ENCODE results near the gene SMPDL3A. TPM values are rescaled to one million over a fixed set of nuclear protein-coding genes. Genes with fewer than 3 reads are reported as not detected.
"Not testable (repeated sequence)": the region's sequence is repeated elsewhere in the genome, so short reads cannot be mapped to it uniquely, and the experiment has no call there.

Gene SMPDL3A, protein sequence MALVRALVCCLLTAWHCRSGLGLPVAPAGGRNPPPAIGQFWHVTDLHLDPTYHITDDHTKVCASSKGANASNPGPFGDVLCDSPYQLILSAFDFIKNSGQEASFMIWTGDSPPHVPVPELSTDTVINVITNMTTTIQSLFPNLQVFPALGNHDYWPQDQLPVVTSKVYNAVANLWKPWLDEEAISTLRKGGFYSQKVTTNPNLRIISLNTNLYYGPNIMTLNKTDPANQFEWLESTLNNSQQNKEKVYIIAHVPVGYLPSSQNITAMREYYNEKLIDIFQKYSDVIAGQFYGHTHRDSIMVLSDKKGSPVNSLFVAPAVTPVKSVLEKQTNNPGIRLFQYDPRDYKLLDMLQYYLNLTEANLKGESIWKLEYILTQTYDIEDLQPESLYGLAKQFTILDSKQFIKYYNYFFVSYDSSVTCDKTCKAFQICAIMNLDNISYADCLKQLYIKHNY
- 2.0 TPM for polyA plus RNA-seq (2013, experiment 1 of 2)
- 2.1 TPM for polyA plus RNA-seq (2013, experiment 2 of 2)

DNA sequence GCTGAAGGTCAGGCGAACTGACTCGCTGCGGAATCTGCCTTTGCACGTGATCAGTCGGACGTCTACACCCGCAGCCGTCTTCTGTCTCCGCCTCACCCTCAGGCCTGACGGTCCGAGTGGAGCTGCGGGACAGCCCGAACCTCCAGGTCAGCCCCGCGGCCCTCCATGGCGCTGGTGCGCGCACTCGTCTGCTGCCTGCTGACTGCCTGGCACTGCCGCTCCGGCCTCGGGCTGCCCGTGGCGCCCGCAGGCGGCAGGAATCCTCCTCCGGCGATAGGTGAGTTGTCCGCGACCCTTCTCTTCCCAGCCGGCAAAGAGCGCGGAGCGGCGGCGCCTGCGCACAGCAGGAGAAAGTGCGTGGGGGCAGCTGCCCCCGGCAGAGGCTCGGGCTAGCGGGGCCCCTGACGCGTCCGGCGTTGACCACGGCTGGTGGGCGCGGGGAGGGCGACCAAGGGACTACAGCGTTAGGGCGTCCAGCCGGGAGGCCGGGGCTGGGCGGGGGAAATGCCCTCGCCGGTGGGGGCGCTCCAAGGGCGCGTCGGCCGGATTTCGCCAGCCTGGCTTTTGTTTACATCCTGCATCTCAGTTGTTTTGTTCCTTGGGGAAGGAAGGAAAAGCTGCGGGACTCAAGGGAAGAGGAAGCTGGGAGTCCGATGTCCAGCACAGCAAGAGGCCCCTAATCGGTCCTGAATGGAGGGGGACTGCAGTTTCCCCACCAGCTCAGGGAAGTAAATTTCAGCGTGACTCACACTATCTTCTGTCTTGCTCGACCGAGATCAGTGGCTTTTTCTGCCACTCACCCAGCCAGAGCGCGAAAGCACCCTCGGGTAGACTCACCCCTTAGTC is at the start of gene SMPDL3A:
Gene SMPDL3A (plus strand): TSS at position 77 of the 846 bp plus-strand sequence. CDS start 89 bp downstream, at position 166.
- peak within 1 kb of the TSS; percentile 92 for H3K23ac ChIP-seq (ENCODE audit: low read depth, low read length, poor library complexity)
- peak within 1 kb of the TSS; percentile 89 for H3K4me2 ChIP-seq (ENCODE audit: insufficient read depth, low read length, poor library complexity, severe bottlenecking)
- peak within 1 kb of the TSS; percentile 31 for H3K18ac ChIP-seq (ENCODE audit: low read length)
- peak; percentile 73 for DNase-seq (ENCODE audit: low spot score)
- H3K14ac ChIP-seq (ENCODE audit: low read length), result peak within 1 kb of the TSS; percentile 51
- peak within 1 kb of the TSS; percentile 94 for H2AFZ ChIP-seq (ENCODE audit: low read length)
- peak within 1 kb of the TSS; percentile 97 for H4K8ac ChIP-seq (ENCODE audit: low read depth, low read length)
- no peak within 1 kb of the TSS for H2AK5ac ChIP-seq (ENCODE audit: low read depth, low read length)
- no peak within 1 kb of the TSS for H3K4ac ChIP-seq (ENCODE audit: low read length)
- WGBS, 2 donors (ENCODE audit: extremely low coverage in 2 of 2, insufficient read length in 2 of 2, insufficient replicate concordance in 1 of 2), result no CpG with 5 or more reads among the region's 71 CpGs
- peak within 1 kb of the TSS; percentile 84 for H2BK15ac ChIP-seq (ENCODE audit: low read length)
- peak within 1 kb of the TSS; percentile 83 to 88 for H3K4me3 ChIP-seq (ENCODE audit: low read length in 2 of 2)
- H2BK5ac ChIP-seq (ENCODE audit: low read length), result peak within 1 kb of the TSS; percentile 93
- H3K27me3 ChIP-seq (ENCODE audit: control insufficient read depth in 3 of 3, insufficient read depth in 3 of 3, low read depth in 1 of 3, low read length in 3 of 3), result no peaks in the 10 kb centered on the region
- no peaks in the 10 kb centered on the region for H3K79me1 ChIP-seq (ENCODE audit: low read depth, low read length)
- H3K4me1 ChIP-seq (ENCODE audit: control insufficient read depth in 2 of 2, insufficient read depth in 1 of 2, low read depth in 1 of 2, low read length in 2 of 2), result peaks cover 8 to 18% of the 10 kb centered on the region in 2 donors
- H2BK12ac ChIP-seq (ENCODE audit: low read length), result peak within 1 kb of the TSS; percentile 95
- H3K9ac ChIP-seq (ENCODE audit: low read depth, low read length, poor library complexity), result peak within 1 kb of the TSS; percentile 87
- H4K91ac ChIP-seq (ENCODE audit: low read depth, low read length, poor library complexity), result peak within 1 kb of the TSS; percentile 59
- no peaks in the 10 kb centered on the region for H3K36me3 ChIP-seq (replicated peaks in 1 of 2; ENCODE audit: control insufficient read depth in 2 of 2, insufficient read depth in 2 of 2, low read length in 2 of 2)
- no peaks in the 10 kb centered on the region for H3K9me3 ChIP-seq (replicated peaks in 1 of 2; ENCODE audit: control insufficient read depth in 2 of 2, insufficient read depth in 1 of 2, low read depth in 1 of 2, low read length in 2 of 2)
- peak within 1 kb of the TSS; percentile 57 for H3K27ac ChIP-seq (replicated peaks; ENCODE audit: low read length)
- no peak within 1 kb of the TSS for H2BK120ac ChIP-seq (ENCODE audit: low read depth, low read length)

DNA sequence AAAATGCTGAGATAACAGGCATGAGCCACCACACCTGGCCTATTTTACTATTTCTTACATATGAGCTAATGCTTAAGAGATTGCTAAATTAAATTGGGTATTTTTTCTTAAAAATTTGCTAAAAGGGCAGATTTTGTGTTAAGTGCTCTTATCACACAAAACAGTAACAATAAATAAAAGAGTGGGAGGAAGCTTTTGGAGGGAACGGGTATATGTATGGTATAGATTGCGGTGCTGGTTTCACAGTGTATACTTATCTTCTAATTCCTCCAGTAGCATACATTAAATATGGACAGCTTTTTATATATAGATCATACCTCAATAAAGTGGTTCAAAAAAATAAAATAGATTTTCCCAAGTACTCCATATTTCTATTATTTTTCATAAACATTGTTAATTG is 49.0 kb upstream of the SMPDL3A start:
- Histone ChIP-seq H3K4me1 (ENCODE audit: control insufficient read depth in 2 of 2, insufficient read depth in 1 of 2, low read depth in 1 of 2, low read length in 2 of 2) (peaks cover 2 to 5% of the 10 kb centered on the region in 2 donors), H3K9ac (ENCODE audit: low read depth, low read length, poor library complexity) (no peak overlapping the region), H3K27me3 (ENCODE audit: control insufficient read depth in 3 of 3, insufficient read depth in 3 of 3, low read depth in 1 of 3, low read length in 3 of 3) (no peaks in the 10 kb centered on the region), H3K36me3 (replicated peaks in 1 of 2; ENCODE audit: control insufficient read depth in 2 of 2, insufficient read depth in 2 of 2, low read length in 2 of 2) (no peaks in the 10 kb centered on the region), H2AK5ac (ENCODE audit: low read depth, low read length) (no peak overlapping the region), H2BK5ac (ENCODE audit: low read length) (no peak overlapping the region), H3K79me1 (ENCODE audit: low read depth, low read length) (no peaks in the 10 kb centered on the region), H3K27ac (replicated peaks; ENCODE audit: low read length) (no peak overlapping the region), H2AFZ (ENCODE audit: low read length) (no peak overlapping the region), H3K4me2 (ENCODE audit: insufficient read depth, low read length, poor library complexity, severe bottlenecking) (no peak overlapping the region), H3K4me3 (ENCODE audit: low read length in 2 of 2) (no peak overlapping the region), H2BK15ac (ENCODE audit: low read length) (no peak overlapping the region), H3K4ac (ENCODE audit: low read length) (no peak overlapping the region), H3K9me3 (replicated peaks in 1 of 2; ENCODE audit: control insufficient read depth in 2 of 2, insufficient read depth in 1 of 2, low read depth in 1 of 2, low read length in 2 of 2) (no peaks in the 10 kb centered on the region), H3K23ac (ENCODE audit: low read depth, low read length, poor library complexity) (no peak overlapping the region), H4K8ac (ENCODE audit: low read depth, low read length) (no peak overlapping the region), H2BK120ac (ENCODE audit: low read depth, low read length) (no peak overlapping the region), H2BK12ac (ENCODE audit: low read length) (no peak overlapping the region), H3K18ac (ENCODE audit: low read length) (no peak overlapping the region), H3K14ac (ENCODE audit: low read length) (no peak overlapping the region), H4K91ac (ENCODE audit: low read depth, low read length, poor library complexity) (no peak overlapping the region)
- no CpG with 5 or more reads among the region's 2 CpGs for WGBS, 2 donors (ENCODE audit: extremely low coverage in 2 of 2, insufficient read length in 2 of 2, insufficient replicate concordance in 1 of 2)
- no peak for DNase-seq (ENCODE audit: low spot score)

DNA sequence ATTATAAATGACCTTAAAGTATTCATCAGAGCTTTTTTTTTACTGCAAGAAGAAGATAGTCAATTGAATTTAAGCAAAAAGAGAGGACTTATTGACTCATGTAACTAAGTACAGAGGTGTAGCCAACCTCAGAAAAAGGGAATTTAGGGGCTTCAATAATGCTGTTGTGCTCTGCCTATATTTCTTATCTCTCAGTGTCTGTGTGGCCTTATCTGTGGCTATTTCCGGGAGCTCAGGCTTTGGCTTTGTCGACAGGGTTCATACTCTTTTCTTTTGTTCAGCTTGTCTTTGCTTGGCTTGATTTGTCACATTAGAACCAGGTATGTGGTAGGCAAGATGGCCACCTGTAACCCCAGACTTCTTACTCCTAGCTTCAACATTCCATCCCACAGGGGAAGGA is 48.1 kb upstream of the SMPDL3A start:
- H3K9ac ChIP-seq (ENCODE audit: low read depth, low read length, poor library complexity), result no peak overlapping the region
- no peak overlapping the region for H2AFZ ChIP-seq (ENCODE audit: low read length)
- no peak overlapping the region for H2BK12ac ChIP-seq (ENCODE audit: low read length)
- H3K4ac ChIP-seq (ENCODE audit: low read length), result no peak overlapping the region
- no peak for DNase-seq (ENCODE audit: low spot score)
- H3K27ac ChIP-seq (replicated peaks; ENCODE audit: low read length), result no peak overlapping the region
- no peaks in the 10 kb centered on the region for H3K36me3 ChIP-seq (replicated peaks in 1 of 2; ENCODE audit: control insufficient read depth in 2 of 2, insufficient read depth in 2 of 2, low read length in 2 of 2)
- H4K91ac ChIP-seq (ENCODE audit: low read depth, low read length, poor library complexity), result no peak overlapping the region
- H2BK5ac ChIP-seq (ENCODE audit: low read length), result no peak overlapping the region
- no peak overlapping the region for H3K18ac ChIP-seq (ENCODE audit: low read length)
- H2BK15ac ChIP-seq (ENCODE audit: low read length), result no peak overlapping the region
- H3K9me3 ChIP-seq (replicated peaks in 1 of 2; ENCODE audit: control insufficient read depth in 2 of 2, insufficient read depth in 1 of 2, low read depth in 1 of 2, low read length in 2 of 2), result no peaks in the 10 kb centered on the region
- H3K23ac ChIP-seq (ENCODE audit: low read depth, low read length, poor library complexity), result no peak overlapping the region
- no peaks in the 10 kb centered on the region for H3K27me3 ChIP-seq (ENCODE audit: control insufficient read depth in 3 of 3, insufficient read depth in 3 of 3, low read depth in 1 of 3, low read length in 3 of 3)
- H2AK5ac ChIP-seq (ENCODE audit: low read depth, low read length), result no peak overlapping the region
- no CpG with 5 or more reads among the region's 2 CpGs for WGBS, 2 donors (ENCODE audit: extremely low coverage in 2 of 2, insufficient read length in 2 of 2, insufficient replicate concordance in 1 of 2)
- H3K4me2 ChIP-seq (ENCODE audit: insufficient read depth, low read length, poor library complexity, severe bottlenecking), result no peak overlapping the region
- no peak overlapping the region for H2BK120ac ChIP-seq (ENCODE audit: low read depth, low read length)
- no peak overlapping the region for H3K14ac ChIP-seq (ENCODE audit: low read length)
- H4K8ac ChIP-seq (ENCODE audit: low read depth, low read length), result no peak overlapping the region
- no peaks in the 10 kb centered on the region for H3K79me1 ChIP-seq (ENCODE audit: low read depth, low read length)
- peaks cover 0 to 2% of the 10 kb centered on the region in 2 donors for H3K4me1 ChIP-seq (ENCODE audit: control insufficient read depth in 2 of 2, insufficient read depth in 1 of 2, low read depth in 1 of 2, low read length in 2 of 2)
- no peak overlapping the region for H3K4me3 ChIP-seq (ENCODE audit: low read length in 2 of 2)

DNA sequence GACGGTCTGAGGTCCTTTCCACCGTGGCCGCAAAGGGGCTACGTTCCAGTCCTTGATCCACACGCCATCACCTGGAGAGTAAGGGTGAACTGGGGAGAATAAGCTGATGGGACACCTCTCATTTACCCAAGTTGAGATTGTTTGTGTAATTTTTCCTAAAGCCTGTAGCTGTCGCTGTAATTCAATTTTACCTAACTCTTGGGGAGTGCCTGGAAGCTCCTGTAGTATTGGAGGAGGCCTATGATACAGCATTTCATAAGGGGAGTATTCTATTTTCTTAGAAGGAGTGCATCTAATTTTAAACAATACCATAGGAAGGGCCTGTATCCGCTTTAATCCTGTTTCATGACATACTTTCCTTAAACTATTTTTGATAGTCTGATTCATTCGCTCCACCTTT is 44.8 kb upstream of the SMPDL3A start:
- H2AFZ ChIP-seq (ENCODE audit: low read length); H2AK5ac ChIP-seq (ENCODE audit: low read depth, low read length); H3K27me3 ChIP-seq (ENCODE audit: control insufficient read depth in 3 of 3, insufficient read depth in 3 of 3, low read depth in 1 of 3, low read length in 3 of 3); H3K4me2 ChIP-seq (ENCODE audit: insufficient read depth, low read length, poor library complexity, severe bottlenecking); H3K9ac ChIP-seq (ENCODE audit: low read depth, low read length, poor library complexity); H3K79me1 ChIP-seq (ENCODE audit: low read depth, low read length); H4K91ac ChIP-seq (ENCODE audit: low read depth, low read length, poor library complexity); H2BK5ac ChIP-seq (ENCODE audit: low read length); H3K27ac ChIP-seq (replicated peaks; ENCODE audit: low read length); H2BK120ac ChIP-seq (ENCODE audit: low read depth, low read length); H3K36me3 ChIP-seq (replicated peaks in 1 of 2; ENCODE audit: control insufficient read depth in 2 of 2, insufficient read depth in 2 of 2, low read length in 2 of 2); H3K23ac ChIP-seq (ENCODE audit: low read depth, low read length, poor library complexity); H3K4ac ChIP-seq (ENCODE audit: low read length); H3K9me3 ChIP-seq (replicated peaks in 1 of 2; ENCODE audit: control insufficient read depth in 2 of 2, insufficient read depth in 1 of 2, low read depth in 1 of 2, low read length in 2 of 2); H4K8ac ChIP-seq (ENCODE audit: low read depth, low read length); H2BK12ac ChIP-seq (ENCODE audit: low read length); H2BK15ac ChIP-seq (ENCODE audit: low read length); H3K4me1 ChIP-seq (ENCODE audit: control insufficient read depth in 2 of 2, insufficient read depth in 1 of 2, low read depth in 1 of 2, low read length in 2 of 2); H3K18ac ChIP-seq (ENCODE audit: low read length); H3K14ac ChIP-seq (ENCODE audit: low read length); H3K4me3 ChIP-seq (ENCODE audit: low read length in 2 of 2); DNase-seq (ENCODE audit: low spot score): not testable (repeated sequence)
- no CpG with 5 or more reads among the region's 8 CpGs for WGBS, 2 donors (ENCODE audit: extremely low coverage in 2 of 2, insufficient read length in 2 of 2, insufficient replicate concordance in 1 of 2)
